ENCODE measurements around the gene SRRT.

SRRT gene, protein sequence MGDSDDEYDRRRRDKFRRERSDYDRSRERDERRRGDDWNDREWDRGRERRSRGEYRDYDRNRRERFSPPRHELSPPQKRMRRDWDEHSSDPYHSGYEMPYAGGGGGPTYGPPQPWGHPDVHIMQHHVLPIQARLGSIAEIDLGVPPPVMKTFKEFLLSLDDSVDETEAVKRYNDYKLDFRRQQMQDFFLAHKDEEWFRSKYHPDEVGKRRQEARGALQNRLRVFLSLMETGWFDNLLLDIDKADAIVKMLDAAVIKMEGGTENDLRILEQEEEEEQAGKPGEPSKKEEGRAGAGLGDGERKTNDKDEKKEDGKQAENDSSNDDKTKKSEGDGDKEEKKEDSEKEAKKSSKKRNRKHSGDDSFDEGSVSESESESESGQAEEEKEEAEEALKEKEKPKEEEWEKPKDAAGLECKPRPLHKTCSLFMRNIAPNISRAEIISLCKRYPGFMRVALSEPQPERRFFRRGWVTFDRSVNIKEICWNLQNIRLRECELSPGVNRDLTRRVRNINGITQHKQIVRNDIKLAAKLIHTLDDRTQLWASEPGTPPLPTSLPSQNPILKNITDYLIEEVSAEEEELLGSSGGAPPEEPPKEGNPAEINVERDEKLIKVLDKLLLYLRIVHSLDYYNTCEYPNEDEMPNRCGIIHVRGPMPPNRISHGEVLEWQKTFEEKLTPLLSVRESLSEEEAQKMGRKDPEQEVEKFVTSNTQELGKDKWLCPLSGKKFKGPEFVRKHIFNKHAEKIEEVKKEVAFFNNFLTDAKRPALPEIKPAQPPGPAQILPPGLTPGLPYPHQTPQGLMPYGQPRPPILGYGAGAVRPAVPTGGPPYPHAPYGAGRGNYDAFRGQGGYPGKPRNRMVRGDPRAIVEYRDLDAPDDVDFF
- 150 reads per million, percentile 89 among the genes with 10 or more reads in this experiment for total RNA-seq

DNA sequence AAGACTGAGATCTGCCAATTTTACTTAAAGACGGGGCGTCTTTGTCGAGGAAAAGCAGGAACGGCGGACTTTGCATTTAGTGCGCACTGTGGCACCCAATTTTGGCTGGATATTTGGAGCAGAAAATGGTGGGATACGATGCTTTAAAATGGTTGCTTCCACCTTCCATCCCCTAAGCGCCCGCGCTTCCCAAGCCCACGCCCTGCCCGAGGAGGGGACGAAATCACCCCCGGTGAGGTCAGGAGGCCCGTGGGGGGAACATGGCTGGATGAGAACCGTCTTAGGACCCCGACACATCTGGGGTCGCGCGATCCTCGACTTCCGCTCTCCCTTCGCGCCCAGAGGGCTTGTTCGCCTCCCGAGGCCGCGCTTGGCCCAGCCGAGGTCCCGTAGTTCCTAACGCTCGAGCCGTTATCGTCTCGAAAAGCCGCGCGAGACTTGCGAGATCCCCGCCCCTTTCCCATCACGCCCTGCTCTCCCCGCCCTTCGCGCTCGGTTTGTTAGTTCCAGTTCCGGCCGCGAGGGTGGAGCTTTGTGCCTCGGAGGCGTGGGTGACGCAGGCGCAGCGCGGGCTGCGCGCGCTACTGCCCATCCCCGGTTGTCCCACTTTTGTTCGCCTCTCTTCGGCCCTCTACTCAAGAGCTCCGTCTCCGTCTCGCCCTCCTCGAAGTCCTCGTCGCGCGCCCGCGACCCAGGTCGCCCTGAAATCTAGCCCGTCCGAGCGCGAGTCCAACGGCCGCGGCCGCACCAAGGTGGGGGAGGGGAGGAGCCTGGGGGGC is at the start of gene SRRT:
Gene SRRT, plus strand, starts transcription at position 527 of the 779 bp plus-strand sequence. CDS start 488 bp downstream, outside the sequence.
- peak; percentile 98 for DNase-seq

DNA sequence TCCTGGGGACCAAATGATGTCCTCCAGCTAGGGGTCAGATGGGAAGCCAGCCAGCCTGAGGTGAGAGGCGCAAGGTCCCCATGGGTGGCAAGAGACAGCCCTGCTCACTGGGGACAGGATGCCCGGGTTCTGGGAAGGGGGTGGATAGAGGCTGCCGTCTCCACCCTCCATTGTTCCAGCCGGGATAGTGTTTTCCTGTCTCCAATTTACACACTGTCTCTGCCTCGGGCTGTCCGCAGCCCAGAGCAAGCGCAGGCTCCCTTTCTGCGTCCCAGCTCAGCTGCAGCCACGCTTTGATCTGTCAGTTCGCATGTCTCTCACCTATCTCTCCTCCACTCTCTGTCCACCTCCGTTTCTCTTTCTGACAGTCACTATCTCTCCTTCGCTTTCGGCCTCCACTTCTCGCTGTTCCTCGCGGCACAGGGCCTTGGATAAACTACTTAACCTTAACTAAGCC is 49.7 kb upstream of the SRRT start:
- DNase-seq, result no peak

DNA sequence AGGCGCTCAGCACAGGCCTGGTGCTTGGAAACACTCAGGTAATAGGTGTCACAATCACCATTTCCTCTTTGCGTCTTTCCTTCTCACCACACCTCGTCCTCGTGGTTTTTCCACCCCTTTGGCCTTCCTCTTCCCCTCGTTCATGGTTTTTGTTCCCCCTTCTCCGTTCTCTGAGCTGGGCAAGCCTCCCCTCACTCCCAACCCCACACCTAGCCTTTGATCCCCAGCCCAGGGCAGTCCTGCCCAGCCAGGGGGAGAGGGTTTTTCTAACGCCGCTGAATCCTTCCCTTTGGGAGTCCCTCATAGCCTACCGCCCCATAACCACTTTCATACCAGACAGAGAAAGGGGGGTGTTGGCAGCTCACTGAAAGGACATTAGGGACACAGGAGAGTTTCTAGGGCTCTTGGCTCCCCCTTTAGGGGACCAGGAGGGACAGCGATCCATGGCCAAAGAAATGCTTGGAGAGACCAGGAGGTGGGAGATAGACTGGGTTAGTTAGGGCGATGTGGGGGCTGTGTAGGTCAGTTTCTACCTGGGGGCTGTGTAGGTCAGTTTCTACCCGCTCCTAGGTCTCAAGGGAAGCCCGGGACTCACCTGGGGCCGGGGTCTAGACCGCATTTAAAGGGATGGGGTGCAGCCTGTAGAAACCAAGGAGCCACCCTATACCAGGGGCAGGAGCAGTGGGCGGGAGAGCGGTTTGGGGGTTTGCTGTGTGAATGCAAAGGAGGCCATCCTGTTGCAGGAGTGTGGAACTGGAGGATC is 49.0 kb upstream of the SRRT start:
- no peak for DNase-seq

DNA sequence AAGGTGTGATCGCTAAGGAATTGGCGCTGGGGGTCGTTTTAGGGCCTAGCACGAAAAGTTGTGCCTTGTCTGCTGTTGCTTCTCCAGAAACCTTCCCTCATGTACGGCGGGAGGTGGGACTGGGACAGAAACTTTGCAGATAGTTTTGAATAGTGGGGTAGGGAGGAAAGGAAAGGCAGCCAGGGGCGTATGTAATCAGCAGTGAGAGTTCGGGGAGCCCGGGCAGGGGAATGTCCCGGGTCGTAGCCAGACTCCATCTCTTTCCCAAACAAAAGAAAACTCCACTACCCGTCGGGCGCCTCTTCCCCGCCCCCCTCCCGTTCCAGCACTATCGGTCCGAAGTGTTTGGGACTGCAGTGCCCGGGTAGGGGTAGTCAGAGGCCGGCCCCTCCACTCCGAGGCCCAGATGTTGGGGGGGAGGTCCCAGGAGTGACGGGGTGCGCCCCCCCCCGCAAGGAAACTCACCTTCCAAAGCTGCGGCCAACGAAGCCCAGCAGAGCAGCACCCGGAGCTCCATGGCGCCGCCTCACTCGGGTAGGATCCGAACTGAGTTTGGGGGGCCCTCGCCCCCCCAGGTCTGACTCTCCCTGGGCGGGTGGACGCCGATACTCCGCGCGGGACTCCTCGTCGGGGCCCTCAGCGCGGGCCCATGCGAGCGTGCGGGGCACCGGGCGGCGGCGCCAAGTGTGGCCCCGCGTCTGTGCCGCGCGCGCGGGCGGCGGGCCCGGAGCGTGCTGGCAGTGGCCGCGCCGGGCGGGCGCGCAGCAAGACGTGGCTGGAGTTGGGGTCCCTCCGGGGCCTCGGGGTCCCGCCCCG is 48.2 kb upstream of the SRRT start:
- no peak for DNase-seq

DNA sequence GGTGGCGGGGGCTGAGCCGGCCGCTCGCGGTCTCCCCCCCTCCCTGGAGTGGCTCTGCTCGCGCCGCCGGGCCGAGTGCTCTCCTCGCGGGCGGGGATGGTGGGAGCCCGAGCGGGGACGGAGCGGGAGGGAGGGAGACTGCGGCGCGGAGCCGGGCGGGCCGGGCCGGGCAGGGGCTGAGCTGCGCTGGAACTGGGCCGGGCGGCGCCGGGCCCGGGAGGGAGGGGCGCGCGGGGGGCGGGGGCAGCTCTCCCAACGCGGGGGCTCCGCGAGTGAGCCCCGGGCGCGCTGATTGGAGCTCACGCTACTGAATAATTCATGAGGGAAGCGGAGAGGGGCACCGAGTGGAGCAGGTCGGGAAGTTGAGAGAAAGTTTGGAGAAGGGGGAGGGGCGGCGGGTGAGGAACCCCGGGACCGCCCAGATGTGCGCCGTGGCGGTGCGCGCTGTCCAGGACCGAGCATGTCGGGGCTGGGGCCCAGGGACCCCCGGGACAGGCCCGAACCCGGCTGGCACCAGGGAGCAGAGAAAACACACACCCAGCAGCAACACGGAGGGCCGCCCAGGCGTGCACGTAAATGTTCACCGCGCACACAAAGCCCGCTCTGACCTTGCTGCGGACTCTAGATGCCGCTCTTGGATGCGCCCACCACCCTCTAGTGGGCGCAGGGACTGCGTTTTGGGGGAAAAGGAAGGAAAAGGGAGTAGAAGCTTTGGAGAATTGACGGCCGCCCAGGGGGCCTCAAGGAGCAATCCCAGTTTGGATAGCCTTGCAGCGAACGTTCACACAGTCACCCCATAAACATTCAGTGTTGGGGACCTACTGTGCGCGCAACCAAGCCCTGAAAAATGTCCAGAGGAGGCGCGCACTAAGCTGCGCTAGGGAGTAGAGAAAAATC is 47.3 kb upstream of the SRRT start, which contains the start of gene EPHB4:
Gene EPHB4, minus strand, starts transcription at position 194 of the 897 bp plus-strand sequence. CDS start 493 bp downstream, outside the sequence.
- DNase-seq, result no peak

DNA sequence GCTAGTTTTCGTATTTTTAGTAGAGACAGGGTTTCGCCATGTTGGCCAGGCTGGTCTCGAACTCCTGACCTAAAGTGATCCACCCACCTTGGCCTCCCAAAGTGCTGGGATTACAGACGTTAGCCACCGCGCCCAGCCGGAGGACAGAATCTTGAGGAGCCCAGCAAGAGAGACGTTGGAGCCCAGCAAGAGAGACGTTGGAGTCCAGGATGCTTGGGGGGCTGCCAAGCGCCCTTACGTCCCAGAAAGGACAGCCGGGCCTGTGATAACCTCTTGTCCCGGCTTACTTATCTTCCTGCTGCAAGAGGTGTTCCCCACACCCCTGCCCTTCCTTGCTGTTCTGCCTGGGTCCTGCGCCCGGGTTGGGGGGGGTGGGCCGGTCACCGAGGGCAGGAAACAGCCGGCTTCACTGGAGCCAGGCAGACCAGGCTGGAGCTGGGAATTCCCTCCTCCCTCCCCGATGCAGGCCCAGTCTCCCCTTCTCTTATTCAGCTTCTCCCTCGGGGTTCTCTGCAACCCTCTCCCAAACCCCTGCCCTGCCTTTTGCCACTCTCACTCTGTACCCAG is 45.7 kb upstream of the SRRT start:
- no peak for DNase-seq

DNA sequence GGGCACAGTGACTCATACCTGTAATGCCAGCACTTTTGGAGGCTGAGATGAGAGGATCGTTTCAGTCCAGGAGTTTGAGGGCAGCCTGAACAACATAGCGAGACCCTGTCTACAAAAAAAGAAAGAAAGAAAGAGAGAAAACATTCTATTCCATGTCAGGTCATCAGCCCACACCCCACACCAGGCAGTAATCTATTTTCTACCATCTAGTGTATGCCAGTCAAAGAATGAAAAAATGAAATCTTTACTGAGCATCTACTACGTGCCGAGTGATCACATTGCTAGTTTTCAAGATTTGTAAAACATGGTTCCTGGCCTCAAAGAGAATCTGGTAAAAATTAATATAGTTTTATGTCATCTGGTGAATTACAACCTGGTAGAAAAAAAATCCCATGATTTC is 44.5 kb upstream of the SRRT start:
- DNase-seq, result no peak

DNA sequence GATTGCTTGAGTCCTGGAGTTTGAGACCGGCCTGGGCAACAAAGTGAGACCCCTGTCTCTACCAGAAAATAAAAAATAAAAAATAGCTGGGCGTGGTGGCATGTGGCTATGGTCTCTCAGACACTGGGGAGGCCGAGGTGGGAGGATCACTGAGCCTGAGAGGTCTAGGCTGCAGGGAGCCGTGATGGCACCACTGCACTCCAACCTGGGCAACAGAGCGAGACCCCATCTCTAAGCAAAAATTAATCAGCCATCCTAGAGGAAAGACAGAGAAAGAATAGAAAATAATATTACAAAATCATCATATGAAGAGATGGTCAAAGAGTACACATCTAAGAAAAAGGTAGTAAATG is 42.6 kb upstream of the SRRT start:
- no peak for DNase-seq

DNA sequence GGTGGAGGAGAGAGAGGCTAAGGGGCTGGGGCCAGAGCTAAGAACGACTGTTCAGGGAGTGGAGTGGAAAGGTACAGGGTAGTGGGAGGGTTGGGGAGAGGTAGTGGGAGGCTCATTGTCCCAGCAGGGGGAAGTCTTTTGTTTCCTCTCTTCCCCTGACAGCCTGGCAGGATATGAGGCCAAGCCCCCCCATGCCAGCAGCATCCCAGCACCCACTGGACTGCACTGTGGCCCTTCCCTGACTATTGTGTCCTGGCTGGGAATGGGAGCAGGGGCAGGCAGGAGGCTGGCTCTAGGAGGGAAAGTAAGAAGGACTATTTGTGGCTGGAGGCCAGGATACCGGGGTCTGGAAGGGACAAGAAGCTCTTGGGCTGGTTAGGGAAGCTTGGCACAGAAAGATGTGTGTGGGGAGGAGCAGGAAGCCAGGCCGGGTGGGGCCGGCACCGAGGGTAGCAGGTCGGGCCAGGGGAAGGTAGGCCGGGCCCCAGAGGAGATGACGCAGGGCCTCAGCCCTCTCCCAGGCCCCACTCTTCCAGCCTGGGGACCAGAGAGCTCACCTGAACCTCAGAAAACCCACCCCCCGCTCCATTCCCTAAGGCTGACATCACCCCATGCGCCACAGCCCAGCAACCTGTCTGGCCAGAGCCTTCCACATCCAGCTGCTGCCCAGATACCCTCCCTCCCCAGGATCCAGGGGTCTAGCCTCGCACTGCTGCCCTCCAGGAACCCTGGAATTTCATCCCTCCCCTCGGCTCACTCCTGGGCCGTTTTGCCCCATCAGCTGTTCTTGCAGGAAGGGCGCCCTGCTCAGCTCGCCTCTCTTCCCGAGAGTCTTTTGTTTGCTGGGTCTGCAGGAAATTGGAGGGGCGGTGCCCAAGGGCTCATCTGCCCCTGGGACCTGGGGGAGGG is 38.7 kb upstream of the SRRT start:
- no peak for DNase-seq

DNA sequence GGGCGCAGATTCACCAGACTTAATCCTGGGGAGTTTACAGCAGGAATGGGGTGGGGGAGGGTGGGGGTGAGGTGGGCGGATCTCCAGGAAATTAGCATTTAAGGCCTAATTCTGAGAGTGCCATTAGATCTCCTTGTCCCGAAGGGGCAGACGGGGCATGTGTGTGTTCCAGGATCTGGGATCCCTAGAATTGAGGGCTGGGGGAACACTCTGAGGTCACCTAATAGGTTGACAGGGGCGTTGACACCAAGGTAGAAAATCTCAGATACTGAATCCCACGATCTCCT is 38.1 kb upstream of the SRRT start:
- DNase-seq, result no peak

DNA sequence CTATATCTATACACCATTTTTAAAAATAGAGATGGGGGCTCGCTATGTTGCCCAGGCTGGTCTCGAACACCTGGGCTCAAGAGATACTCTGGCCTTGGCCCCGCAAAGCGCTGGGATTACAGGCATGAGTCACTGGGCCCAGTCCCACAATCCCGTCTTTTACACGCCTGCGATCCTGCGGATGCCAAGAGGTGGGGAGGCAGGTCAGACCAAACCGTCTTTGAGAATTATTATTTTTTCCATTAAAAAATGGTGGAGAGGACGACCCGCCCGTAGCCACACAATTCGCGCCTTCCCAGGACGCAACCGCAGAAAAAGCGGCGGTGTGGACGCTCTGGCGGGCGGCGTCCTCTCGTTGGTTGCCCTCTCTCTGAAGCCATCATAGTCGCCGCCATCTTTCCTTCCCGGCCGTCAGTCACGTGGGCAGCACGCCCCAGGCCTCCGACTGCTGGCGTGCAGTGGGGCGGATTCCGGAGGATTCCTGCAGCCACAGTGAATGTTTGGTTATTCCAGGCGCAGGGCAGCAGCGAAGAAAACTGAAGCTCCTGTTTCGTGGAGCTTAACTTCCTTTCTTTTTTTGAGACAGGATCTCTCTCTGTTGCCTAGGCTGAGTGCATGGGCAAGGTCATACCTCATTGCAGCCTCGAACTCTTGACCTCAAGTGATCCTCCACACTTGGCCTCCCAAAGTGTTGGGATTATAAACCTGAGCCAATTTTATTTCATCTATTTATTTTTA is 37.6 kb upstream of the SRRT start:
- DNase-seq, result peak; percentile 56

DNA sequence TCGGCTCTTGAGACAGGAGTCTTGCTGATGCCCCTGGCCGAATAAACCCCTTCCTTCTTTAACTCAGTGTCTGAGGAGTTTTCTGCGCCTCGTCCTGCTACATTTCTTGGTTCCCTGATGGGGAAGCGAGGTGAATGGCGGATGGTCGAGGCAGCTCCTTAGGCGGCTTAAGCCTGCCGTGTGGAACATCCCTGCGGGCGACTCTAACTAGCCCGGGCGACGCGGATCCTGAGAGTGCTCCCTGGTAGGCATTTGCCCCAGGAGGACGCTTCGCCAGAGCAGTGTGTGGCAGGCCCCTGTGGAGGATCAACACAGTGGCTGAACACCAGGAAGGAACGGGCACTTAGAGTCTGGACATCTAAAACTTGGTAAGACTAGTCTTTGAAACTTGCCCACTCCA is 35.5 kb upstream of the SRRT start:
- DNase-seq, result no peak

DNA sequence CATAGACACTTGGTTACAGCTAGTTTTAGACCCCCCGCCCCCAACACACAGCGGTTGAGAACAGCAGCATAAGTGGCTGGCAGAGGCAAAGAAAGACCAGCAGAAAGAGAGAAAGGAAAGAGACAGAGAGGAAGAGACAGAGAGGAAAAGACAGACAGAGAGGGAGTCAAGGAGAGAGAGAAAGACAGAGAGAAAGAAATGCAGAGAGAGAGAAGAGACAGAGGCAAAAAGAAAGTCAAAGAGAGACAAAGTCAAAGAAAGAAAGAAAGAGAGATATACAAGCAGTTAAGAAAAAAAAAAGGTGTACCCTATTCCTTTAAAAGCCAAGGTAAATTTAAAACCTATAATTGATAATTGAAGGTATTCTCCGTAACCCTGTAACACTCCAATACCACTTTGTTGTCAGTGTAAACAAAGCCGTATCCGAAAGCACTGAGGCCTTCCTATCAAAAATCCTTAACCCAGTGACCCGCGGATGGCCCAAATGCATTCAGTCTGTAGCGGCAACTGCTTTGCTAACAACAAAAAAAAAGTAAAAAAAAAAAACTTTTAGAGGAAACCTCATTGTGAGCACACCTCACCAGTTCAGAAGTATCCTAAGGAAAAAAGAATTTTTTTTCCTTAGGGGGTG is 34.3 kb upstream of the SRRT start:
- no peak for DNase-seq

DNA sequence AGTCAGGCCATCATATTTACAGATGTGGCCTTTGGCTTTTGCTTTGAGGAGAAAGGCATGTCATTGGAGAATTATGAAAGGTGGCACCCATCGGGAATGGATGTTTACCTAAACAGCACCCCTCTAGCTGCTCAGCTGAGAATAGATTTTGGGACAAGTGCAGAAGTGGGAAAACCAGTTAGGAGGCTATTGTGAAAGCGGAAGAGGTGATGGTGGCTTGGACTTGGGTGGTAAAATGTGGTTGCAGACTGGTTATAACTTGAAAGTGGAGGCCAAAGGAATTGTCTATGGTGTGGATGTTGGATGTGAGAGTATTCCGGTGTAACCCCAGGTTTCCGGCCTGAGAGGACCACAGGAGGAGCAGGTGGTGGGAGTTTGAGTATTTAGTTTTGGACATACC is 27.5 kb upstream of the SRRT start:
- DNase-seq, result no peak

DNA sequence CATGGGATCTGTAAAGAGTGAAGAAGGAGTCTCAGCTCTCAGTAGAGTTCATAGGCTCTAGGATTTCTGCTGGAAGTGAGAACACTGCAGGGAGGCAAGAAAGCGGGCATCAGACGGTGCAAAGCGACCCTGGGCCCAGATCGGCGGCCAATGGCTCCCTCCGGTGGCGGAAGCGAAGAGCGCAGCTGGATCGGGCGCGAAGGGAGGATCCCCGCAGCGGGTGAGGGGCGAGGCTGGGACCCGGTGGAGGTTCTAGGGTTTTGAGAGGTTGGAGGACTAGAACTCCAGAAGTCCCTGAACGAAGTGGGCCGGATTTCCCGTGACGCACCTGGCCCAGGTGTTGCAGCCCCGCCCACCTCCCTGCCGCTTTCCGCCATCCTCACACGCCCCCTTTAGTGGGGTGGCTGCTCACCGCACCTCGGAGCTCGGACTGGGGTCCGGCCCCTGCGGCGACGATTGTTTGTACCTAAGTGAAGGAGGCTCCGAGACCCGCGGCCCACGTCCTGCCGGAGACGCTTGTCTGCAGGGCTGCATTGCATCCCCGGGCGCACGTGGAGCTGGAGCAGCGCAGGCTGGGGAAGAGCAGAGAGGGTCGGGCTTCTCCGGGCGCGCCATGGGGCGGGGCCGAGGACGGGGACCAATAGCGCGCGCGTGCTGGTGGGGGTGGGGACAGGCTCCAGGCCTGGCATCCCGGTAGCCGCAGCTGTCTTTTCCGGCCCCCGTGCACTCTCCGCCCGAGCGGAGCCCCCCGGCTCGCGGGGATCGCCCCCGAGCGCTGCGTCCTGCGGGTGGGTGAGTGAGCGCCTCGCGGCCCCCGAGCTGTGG is 22.6 kb upstream of the SRRT start, which contains the start of gene SLC12A9:
Gene SLC12A9, plus strand, starts transcription at position 666 of the 825 bp plus-strand sequence. CDS start 1,485 bp downstream, outside the sequence.
- DNase-seq, result peak; percentile 78

DNA sequence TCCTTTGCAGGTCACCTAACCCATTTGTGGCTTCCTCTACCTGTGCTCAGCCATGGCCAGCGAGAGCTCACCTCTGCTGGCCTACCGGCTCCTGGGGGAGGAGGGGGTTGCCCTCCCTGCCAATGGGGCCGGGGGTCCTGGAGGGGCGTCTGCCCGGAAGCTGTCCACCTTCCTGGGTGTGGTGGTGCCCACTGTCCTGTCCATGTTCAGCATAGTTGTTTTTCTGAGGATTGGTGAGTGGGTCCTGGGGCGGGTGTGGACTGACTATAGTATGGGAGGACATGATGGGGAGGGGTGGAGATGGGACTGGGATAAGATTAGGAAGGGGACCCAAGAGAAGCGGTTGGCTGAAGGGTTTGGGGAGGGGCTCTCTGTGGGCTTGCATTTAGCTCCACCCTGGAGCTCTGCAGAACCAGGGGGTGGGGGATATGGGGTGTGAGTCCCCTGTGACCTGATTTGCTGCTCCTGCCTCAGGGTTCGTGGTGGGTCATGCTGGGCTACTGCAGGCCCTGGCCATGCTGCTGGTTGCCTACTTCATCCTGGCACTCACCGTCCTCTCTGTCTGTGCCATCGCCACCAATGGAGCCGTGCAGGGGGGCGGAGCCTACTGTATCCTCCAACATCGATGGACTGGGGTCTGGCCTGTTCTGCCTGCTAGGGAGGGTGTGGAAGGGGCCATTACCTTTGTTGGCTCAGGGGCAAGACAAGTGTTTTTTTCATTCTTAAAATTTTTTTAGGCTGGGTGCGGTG is 20.6 kb upstream of the SRRT start:
- DNase-seq, result no peak
